Liver (tissue), 9 donors: Measurements from ENCODE around the gene FOXO1. TPM values are rescaled to one million over a fixed set of nuclear protein-coding genes. Genes with fewer than 3 reads are reported as not detected.

Source experiments
- DNase-seq: peaks from one replicate; pipeline ENCODE4 v3.0.0-alpha.2; 2017; ENCODE audit warnings: low spot score
- H3K27ac ChIP-seq, 2 donors: one replicate each; pipeline ENCODE4 v1.7.0; 2013; ENCODE audit warnings: inconsistent platforms in 2 of 2, low read length in 2 of 2, control low read depth in 1 of 2, low read depth in 1 of 2, mild to moderate bottlenecking in 1 of 2
- H3K27me3 ChIP-seq, 4 donors: one replicate each; pipeline versions ENCODE4 v1.6.1 to v1.7.0; 2013; ENCODE audit warnings: low read length in 3 of 4, inconsistent platforms in 1 of 4, mild to moderate bottlenecking in 1 of 4, moderate library complexity in 1 of 4; ENCODE audit not compliant: control insufficient read depth in 4 of 4, insufficient read depth in 4 of 4
- H3K36me3 ChIP-seq, 4 donors: one replicate each; pipeline versions ENCODE4 v1.6.1 to v1.7.0; 2013; ENCODE audit warnings: low read length in 3 of 4, mild to moderate bottlenecking in 3 of 4, low read depth in 1 of 4, moderate library complexity in 1 of 4; ENCODE audit not compliant: control insufficient read depth in 4 of 4, insufficient read depth in 3 of 4
- H3K4me1 ChIP-seq, 4 donors: one replicate each; pipeline versions ENCODE4 v1.6.1 to v1.7.0; 2013; ENCODE audit warnings: low read length in 3 of 4, mild to moderate bottlenecking in 3 of 4, moderate library complexity in 1 of 4; ENCODE audit not compliant: control insufficient read depth in 4 of 4, insufficient read depth in 4 of 4
- H3K4me3 ChIP-seq, 3 donors: one replicate each; pipeline versions ENCODE4 v1.6.1 to v1.7.0; 2013; ENCODE audit warnings: low read length in 3 of 3, control low read depth in 1 of 3, low read depth in 1 of 3, mild to moderate bottlenecking in 1 of 3
- H3K9ac ChIP-seq, 2 donors: one replicate each; pipeline ENCODE4 v1.7.0; 2013; ENCODE audit warnings: low read length in 2 of 2, mild to moderate bottlenecking in 2 of 2, moderate library complexity in 2 of 2, control low read depth in 1 of 2, low read depth in 1 of 2
- H3K9me3 ChIP-seq, 4 donors: one replicate each; pipeline versions ENCODE4 v1.6.1 to v1.7.0; 2013; ENCODE audit warnings: low read length in 3 of 4; ENCODE audit not compliant: control insufficient read depth in 4 of 4
- ATF3 ChIP-seq: IDR thresholded peaks from 2 replicates; pipeline ENCODE4 v1.6.1; 2016; ENCODE audit warnings: antibody characterized with exemption
- EGR1 ChIP-seq, 2 donors: IDR thresholded peaks; 2 replicates each; pipeline ENCODE4 v1.6.1; 2016 to 2018; ENCODE audit warnings: antibody characterized with exemption in 2 of 2, low read depth in 2 of 2
- FOXA1 ChIP-seq: IDR thresholded peaks from 2 replicates; pipeline ENCODE4 v1.6.1; 2016; ENCODE audit warnings: antibody characterized with exemption
- FOXA2 ChIP-seq: IDR thresholded peaks from 2 replicates; pipeline ENCODE4 v1.6.1; 2016; ENCODE audit warnings: antibody characterized with exemption
- GABPA ChIP-seq, 2 donors: IDR thresholded peaks in 1 of 2; conservative IDR thresholded peaks in 1 of 2; 2 replicates each; pipeline ENCODE4 v1.6.1; 2016; ENCODE audit warnings: antibody characterized with exemption in 2 of 2, mild to moderate bottlenecking in 1 of 2, moderate library complexity in 1 of 2
- HNF4A ChIP-seq, 2 donors: conservative IDR thresholded peaks; 2 replicates each; pipeline ENCODE4 v1.6.1; 2016; ENCODE audit warnings: antibody characterized with exemption in 2 of 2, mild to moderate bottlenecking in 2 of 2
- HNF4G ChIP-seq: IDR thresholded peaks from 2 replicates; pipeline ENCODE4 v1.6.1; 2016; ENCODE audit warnings: antibody characterized with exemption
- JUND ChIP-seq, 2 donors: IDR thresholded peaks; 2 replicates each; pipeline ENCODE4 v1.6.1; 2016; ENCODE audit warnings: antibody characterized with exemption in 2 of 2
- MAX ChIP-seq: IDR thresholded peaks from 2 replicates; pipeline ENCODE4 v1.6.1; 2016; ENCODE audit warnings: antibody characterized with exemption
- NR2F2 ChIP-seq: IDR thresholded peaks from 2 replicates; pipeline ENCODE4 v1.6.1; 2016; ENCODE audit warnings: antibody characterized with exemption
- RAD21 ChIP-seq, 2 donors: IDR thresholded peaks; 2 replicates each; pipeline ENCODE4 v1.6.1; 2016; ENCODE audit warnings: antibody characterized with exemption in 2 of 2, mild to moderate bottlenecking in 2 of 2
- REST ChIP-seq: IDR thresholded peaks from 2 replicates; pipeline ENCODE4 v1.6.1; 2016; ENCODE audit warnings: antibody characterized with exemption, mild to moderate bottlenecking
- RXRA ChIP-seq, 2 donors: IDR thresholded peaks; 2 replicates each; pipeline ENCODE4 v1.6.1; 2017 to 2018; ENCODE audit warnings: antibody characterized with exemption in 2 of 2, mild to moderate bottlenecking in 1 of 2
- SP1 ChIP-seq: IDR thresholded peaks from 2 replicates; pipeline ENCODE4 v1.6.1; 2018; ENCODE audit warnings: antibody characterized with exemption, mild to moderate bottlenecking
- TAF1 ChIP-seq: conservative IDR thresholded peaks from 2 replicates; pipeline ENCODE4 v1.6.1; 2016; ENCODE audit warnings: antibody characterized with exemption, mild to moderate bottlenecking
- YY1 ChIP-seq: IDR thresholded peaks from 2 replicates; pipeline ENCODE4 v1.6.1; 2016; ENCODE audit warnings: antibody characterized with exemption, mild to moderate bottlenecking
- ZBTB33 ChIP-seq: IDR thresholded peaks from 2 replicates; pipeline ENCODE4 v1.6.1; 2016; ENCODE audit warnings: antibody characterized with exemption
- WGBS: extraction: QIAGEN DNeasy Blood & Tissue Kit; methylation state at CpG from one replicate; pipeline ENCODE4 v1.1.7; 2013; 5-methylcytosine and 5-hydroxymethylcytosine counted together
- polyA plus RNA-seq, 2 donors: library from polyadenylated mRNA; stranded (reverse) in 1 of 2; unstranded in 1 of 2; fragments of 200-250 nt in 1 of 2; fragments of >200 nt in 1 of 2; fragmentation: Nextera tagmentation in 1 of 2; extraction: Ambion mirVana in 1 of 2; gene quantifications; one replicate each; pipeline versions ENCODE4 v1.2.1 to v1.2.3, GENCODE V29; 2013 to 2015
- total RNA-seq, 2 donors: library from RNA; depleted of rRNA; stranded (reverse); fragments of >200 nt; gene quantifications; one replicate each; pipeline ENCODE4 v1.2.3, GENCODE V29; 2014
- TF ChIP-seq, protein P1 (sequence below): fragments of 150-350 bp; IDR thresholded peaks from 2 replicates; pipeline ENCODE4 v1.5.1; 2017; ENCODE audit warnings: improper control_type of control experiment, low read depth, low read length; ENCODE audit not compliant: missing input control
- donor health status: healthy.
- donor health status: healthy.
- donor health status: healthy.
- donor health status: healthy.
- donor health status: healthy.

The FOXO1 gene
- total and polyA plus RNA-seq, 4 donors, result 5.4 to 23.6 (median 8.6) TPM

- Histone ChIP-seq H3K4me1 (peaks cover 12 to 34% (median 24%) of the 10 kb centered on the region in 4 donors), H3K9ac (peak overlapping the region in 1 of 2 donors; percentile 22), H3K27ac (peak overlapping the region; percentile 25 to 65), H3K36me3 (no peaks in the 10 kb centered on the region), H3K4me3 (no peak overlapping the region), H3K27me3 (no peaks in the 10 kb centered on the region), H3K9me3 (no peaks in the 10 kb centered on the region)
- WGBS, result 46% methylated on average over 4 of the region's 4 CpGs
- TF ChIP-seq FOXA2 (no peak), TAF1 (no peak), FOXA1 (no peak), RAD21 (IDR thresholded peaks at IDR 0.05) (peak in 1 of 2 donors; percentile 5), EGR1 (IDR thresholded peaks at IDR 0.05; ENCODE audit: low read depth in 2 of 2) (no peak), HNF4A (conservative IDR thresholded peaks at IDR 0.05) (no peak), ZBTB33 (no peak), MAX (no peak), NR2F2 (peak; percentile 92), YY1 (no peak), JUND (IDR thresholded peaks at IDR 0.05) (peak; percentile 84 to 89), REST (peak; percentile 17), GABPA (IDR thresholded peaks at IDR 0.05 in 1 of 2, conservative IDR thresholded peaks at IDR 0.05 in 1 of 2) (no peak), SP1 (no peak), RXRA (IDR thresholded peaks at IDR 0.05) (peak; percentile 58 to 68), HNF4G (no peak), ATF3 (peak; percentile 23)
- TF ChIP-seq, protein P1, sequence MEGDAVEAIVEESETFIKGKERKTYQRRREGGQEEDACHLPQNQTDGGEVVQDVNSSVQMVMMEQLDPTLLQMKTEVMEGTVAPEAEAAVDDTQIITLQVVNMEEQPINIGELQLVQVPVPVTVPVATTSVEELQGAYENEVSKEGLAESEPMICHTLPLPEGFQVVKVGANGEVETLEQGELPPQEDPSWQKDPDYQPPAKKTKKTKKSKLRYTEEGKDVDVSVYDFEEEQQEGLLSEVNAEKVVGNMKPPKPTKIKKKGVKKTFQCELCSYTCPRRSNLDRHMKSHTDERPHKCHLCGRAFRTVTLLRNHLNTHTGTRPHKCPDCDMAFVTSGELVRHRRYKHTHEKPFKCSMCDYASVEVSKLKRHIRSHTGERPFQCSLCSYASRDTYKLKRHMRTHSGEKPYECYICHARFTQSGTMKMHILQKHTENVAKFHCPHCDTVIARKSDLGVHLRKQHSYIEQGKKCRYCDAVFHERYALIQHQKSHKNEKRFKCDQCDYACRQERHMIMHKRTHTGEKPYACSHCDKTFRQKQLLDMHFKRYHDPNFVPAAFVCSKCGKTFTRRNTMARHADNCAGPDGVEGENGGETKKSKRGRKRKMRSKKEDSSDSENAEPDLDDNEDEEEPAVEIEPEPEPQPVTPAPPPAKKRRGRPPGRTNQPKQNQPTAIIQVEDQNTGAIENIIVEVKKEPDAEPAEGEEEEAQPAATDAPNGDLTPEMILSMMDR, result no peak
- DNase-seq, result no peak
These were observed 27.2 kb downstream of the FOXO1 start for GRCh38 chr13:40639221-40639681.
